Measurements from ENCODE around the gene IFIT2. TPM values are rescaled to one million over a fixed set of nuclear protein-coding genes. Genes with fewer than 3 reads are reported as not detected.

The IFIT2 gene
- total RNA-seq = 1.7 and 2.4 TPM in 2 replicates

GRCh38 chr10:89301721-89302445, at the start of gene IFIT2:
TSS of gene IFIT2 (plus strand) at chr10:89302046. CDS start at chr10:89302124, 78 bp downstream.

GRCh38 chr10:89327803-89328441, 26.1 kb downstream of the IFIT2 start, which contains the start of gene IFIT3:
TSS of gene IFIT3 (plus strand) at chr10:89327997. CDS start at chr10:89328074, 77 bp downstream.

Other genes with a start within 250 kb of the IFIT2 start
- 0.57 and 0.80 TPM in 2 replicates for gene CH25H, start 94.7 kb upstream of the IFIT2 start, total RNA-seq
- 51.6 and 63.7 TPM in 2 replicates for gene LIPA, start 50.3 kb upstream of the IFIT2 start, total RNA-seq
- gene IFIT3, start 26.0 kb downstream of the IFIT2 start, total RNA-seq = 4.3 and 4.5 TPM in 2 replicates
- not detected in 2 replicates for gene IFIT1B, start 76.0 kb downstream of the IFIT2 start, total RNA-seq
- 1.5 and 1.6 TPM in 2 replicates for gene IFIT1, start 90.6 kb downstream of the IFIT2 start, total RNA-seq
- gene IFIT5, start 112.5 kb downstream of the IFIT2 start, total RNA-seq = 4.1 and 17.0 TPM in 2 replicates
- 0.80 TPM in 1 of 2 replicates, not detected in the other for gene SLC16A12, start 233.5 kb downstream of the IFIT2 start, total RNA-seq

Measured in thoracic aorta endothelial cell (primary cell).